Measurements from ENCODE around the gene NSD2. TPM values are rescaled to one million over a fixed set of nuclear protein-coding genes. Genes with fewer than 3 reads are reported as not detected.
A peak's percentile ranks its signal among the peaks of the same experiment; 100 is the strongest.

Gene NSD2
- total RNA-seq, 2 donors from 2014 or later, result 18.8 to 35.4 TPM

DNA sequence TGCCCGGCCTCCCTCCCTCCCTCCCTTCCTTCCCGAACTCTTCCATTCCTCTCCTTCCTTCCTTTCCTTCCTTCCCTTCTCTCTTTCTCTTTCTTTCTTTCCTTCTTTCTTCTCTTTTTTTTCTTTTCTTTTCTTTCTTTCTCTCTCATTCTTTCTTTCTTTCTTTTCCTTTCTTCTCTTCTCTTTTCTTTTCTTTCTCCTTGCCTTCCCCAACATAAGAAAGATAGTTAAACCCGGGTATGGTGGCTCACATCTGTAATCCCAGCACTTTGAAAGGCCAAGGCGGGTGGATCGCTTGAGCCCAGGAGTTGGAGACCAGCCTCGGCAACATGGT, 25.4 kb downstream of the NSD2 start:
- TF ChIP-seq, protein P1, sequence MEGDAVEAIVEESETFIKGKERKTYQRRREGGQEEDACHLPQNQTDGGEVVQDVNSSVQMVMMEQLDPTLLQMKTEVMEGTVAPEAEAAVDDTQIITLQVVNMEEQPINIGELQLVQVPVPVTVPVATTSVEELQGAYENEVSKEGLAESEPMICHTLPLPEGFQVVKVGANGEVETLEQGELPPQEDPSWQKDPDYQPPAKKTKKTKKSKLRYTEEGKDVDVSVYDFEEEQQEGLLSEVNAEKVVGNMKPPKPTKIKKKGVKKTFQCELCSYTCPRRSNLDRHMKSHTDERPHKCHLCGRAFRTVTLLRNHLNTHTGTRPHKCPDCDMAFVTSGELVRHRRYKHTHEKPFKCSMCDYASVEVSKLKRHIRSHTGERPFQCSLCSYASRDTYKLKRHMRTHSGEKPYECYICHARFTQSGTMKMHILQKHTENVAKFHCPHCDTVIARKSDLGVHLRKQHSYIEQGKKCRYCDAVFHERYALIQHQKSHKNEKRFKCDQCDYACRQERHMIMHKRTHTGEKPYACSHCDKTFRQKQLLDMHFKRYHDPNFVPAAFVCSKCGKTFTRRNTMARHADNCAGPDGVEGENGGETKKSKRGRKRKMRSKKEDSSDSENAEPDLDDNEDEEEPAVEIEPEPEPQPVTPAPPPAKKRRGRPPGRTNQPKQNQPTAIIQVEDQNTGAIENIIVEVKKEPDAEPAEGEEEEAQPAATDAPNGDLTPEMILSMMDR (IDR thresholded peaks at IDR 0.05), result no peak
- H3K27ac ChIP-seq, result no peak overlapping the region
- DNase-seq (ENCODE audit: low spot score), result no peak
- H3K27me3 ChIP-seq (replicated peaks; ENCODE audit: insufficient read depth), result no peaks in the 10 kb centered on the region
- H3K36me3 ChIP-seq, result peaks cover 5% of the 10 kb centered on the region
- no peaks in the 10 kb centered on the region for H3K9me3 ChIP-seq
- no peak overlapping the region for H3K4me3 ChIP-seq
- H3K4me1 ChIP-seq (ENCODE audit: control insufficient read depth in 1 of 2, low read depth in 2 of 2), result peaks cover 0 to 7% of the 10 kb centered on the region in 2 donors
- no peak for ATAC-seq (ENCODE audit: insufficient number of reproducible peaks, low FRiP score, low read depth)

DNA sequence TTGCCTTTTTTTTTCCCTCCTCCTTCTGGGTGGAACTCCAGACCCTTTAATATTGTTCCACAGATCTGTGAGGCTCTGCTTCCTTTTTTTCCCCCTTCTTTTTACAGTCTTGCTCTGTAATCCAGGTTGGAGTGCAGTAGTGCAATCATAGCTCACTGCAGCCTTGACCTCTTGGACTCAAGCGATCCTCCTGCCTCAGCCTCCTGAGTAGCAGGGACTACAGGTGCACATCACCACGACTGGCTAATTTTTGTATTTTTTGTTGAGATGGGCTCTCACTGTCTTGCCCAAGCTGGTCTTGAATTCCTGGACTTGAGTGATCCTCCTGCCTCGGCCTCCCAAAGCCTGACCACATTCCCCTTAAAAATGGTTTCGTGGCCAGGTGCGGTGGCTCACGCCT, 26.8 kb downstream of the NSD2 start:
- Histone ChIP-seq H3K27me3 (replicated peaks; ENCODE audit: insufficient read depth) (no peaks in the 10 kb centered on the region), H3K4me1 (ENCODE audit: control insufficient read depth in 1 of 2, low read depth in 2 of 2) (peaks cover 0 to 7% of the 10 kb centered on the region in 2 donors), H3K9me3 (no peaks in the 10 kb centered on the region), H3K27ac (no peak overlapping the region), H3K36me3 (peaks cover 7% of the 10 kb centered on the region), H3K4me3 (no peak overlapping the region)
- ATAC-seq (ENCODE audit: insufficient number of reproducible peaks, low FRiP score, low read depth) (no peak), DNase-seq (ENCODE audit: low spot score) (no peak)
- TF ChIP-seq, protein P1 (IDR thresholded peaks at IDR 0.05), result no peak

DNA sequence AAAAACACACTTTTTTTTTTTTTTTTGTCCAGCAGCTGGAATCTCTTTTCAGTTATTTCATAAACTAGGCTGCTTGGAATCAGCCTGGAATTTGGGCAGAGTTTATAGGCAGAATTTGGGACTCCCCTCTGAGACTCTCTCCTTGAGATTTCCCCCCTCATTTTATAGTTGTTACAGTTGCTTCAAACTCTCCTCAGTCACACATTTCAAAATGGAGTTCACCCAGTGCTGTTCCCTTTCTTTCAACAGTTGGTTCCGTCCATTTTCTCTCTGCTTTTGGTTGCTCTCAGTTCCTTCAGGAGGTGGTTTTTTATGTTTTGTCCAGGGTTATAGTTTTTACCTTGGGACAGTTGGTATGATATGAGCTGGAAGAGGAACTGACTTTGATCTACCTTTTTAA, 27.5 kb downstream of the NSD2 start:
- Histone ChIP-seq H3K4me3 (no peak overlapping the region), H3K27ac (no peak overlapping the region), H3K27me3 (replicated peaks; ENCODE audit: insufficient read depth) (no peaks in the 10 kb centered on the region), H3K4me1 (ENCODE audit: control insufficient read depth in 1 of 2, low read depth in 2 of 2) (peaks cover 0 to 7% of the 10 kb centered on the region in 2 donors), H3K9me3 (no peaks in the 10 kb centered on the region), H3K36me3 (peaks cover 7% of the 10 kb centered on the region)
- no peak for ATAC-seq (ENCODE audit: insufficient number of reproducible peaks, low FRiP score, low read depth)
- TF ChIP-seq, protein P1 (IDR thresholded peaks at IDR 0.05), result no peak
- DNase-seq (ENCODE audit: low spot score), result no peak

DNA sequence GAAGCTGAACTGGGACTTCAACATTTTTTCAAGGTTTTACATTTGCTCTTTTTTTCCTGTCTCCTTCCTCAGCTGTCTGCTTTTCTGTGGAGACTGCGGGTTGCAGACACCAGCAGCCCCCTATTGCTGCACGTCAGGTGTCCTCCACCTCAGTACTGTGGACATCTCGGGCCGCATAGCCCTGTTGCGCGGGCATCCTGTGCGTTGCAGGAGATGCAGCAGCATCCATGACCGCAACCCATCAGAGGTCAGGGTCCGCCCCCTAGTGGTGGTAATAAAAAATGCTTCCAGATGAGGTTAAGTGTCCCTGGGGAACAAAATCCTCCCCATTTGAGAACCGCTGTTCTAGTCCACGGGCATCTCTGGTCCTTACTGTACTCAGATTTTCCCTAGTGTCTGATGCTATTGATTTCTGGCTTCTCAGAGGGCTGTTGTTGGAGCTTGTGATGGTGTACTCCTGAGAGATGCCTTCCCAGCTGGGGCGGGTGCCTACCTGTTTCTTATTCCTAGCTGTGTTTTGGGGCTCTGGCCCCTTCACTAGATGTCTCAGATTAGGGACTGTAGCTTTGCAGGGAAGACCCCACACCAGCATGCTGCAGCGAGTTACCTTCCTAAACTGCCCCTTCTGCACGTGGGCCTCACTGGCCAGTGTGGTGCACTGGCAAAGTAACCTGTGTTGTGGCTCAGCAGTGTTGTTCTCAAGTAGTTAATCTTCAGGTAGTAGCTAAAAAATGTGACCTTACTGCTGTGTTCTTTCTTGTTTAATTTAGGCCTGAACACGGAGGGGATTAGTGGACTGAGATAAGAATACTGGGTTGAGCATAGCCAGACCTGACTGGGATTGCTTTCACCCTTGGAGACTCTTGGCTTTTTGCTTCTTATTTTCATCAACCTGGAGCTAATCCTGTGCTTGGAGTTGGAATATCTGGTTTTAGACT, 28.2 kb downstream of the NSD2 start:
- H3K36me3 ChIP-seq, result peaks cover 11% of the 10 kb centered on the region
- DNase-seq (ENCODE audit: low spot score) (peak; percentile 11), ATAC-seq (ENCODE audit: insufficient number of reproducible peaks, low FRiP score, low read depth) (peak; percentile 44)
- TF ChIP-seq, protein P1 (IDR thresholded peaks at IDR 0.05), result peak; percentile 91
- no peaks in the 10 kb centered on the region for H3K27me3 ChIP-seq (replicated peaks; ENCODE audit: insufficient read depth)
- H3K4me1 ChIP-seq (ENCODE audit: control insufficient read depth in 1 of 2, low read depth in 2 of 2), result peaks cover 0 to 7% of the 10 kb centered on the region in 2 donors
- H3K27ac ChIP-seq, result no peak overlapping the region
- H3K9me3 ChIP-seq, result no peaks in the 10 kb centered on the region
- H3K4me3 ChIP-seq, result no peak overlapping the region

- Histone ChIP-seq H3K4me1 (ENCODE audit: control insufficient read depth in 1 of 2, low read depth in 2 of 2) (peaks cover 0 to 7% of the 10 kb centered on the region in 2 donors), H3K9me3 (no peaks in the 10 kb centered on the region), H3K27ac (no peak overlapping the region), H3K4me3 (no peak overlapping the region), H3K27me3 (replicated peaks; ENCODE audit: insufficient read depth) (no peaks in the 10 kb centered on the region), H3K36me3 (peaks cover 13% of the 10 kb centered on the region)
- TF ChIP-seq, protein P1 (IDR thresholded peaks at IDR 0.05), result no peak
- no peak for ATAC-seq (ENCODE audit: insufficient number of reproducible peaks, low FRiP score, low read depth)
- no peak for DNase-seq (ENCODE audit: low spot score)
Observed at GRCh38 chr4:1900087-1900433, 28.9 kb downstream of the NSD2 start.
